LNCAP (cell line): ENCODE measurements around the gene TMEM170B.

Source experiments
- TF ChIP-seq, protein P1 (sequence below): fragments of 450-650 bp; IDR thresholded peaks from 2 replicates; pipeline ENCODE4 v1.5.1; 2017; ENCODE audit warnings: mild to moderate bottlenecking

Gene TMEM170B

GRCh38 chr6:11625302-11625701 lies 87.8 kb downstream of the TMEM170B start:
- TF ChIP-seq, protein P1, sequence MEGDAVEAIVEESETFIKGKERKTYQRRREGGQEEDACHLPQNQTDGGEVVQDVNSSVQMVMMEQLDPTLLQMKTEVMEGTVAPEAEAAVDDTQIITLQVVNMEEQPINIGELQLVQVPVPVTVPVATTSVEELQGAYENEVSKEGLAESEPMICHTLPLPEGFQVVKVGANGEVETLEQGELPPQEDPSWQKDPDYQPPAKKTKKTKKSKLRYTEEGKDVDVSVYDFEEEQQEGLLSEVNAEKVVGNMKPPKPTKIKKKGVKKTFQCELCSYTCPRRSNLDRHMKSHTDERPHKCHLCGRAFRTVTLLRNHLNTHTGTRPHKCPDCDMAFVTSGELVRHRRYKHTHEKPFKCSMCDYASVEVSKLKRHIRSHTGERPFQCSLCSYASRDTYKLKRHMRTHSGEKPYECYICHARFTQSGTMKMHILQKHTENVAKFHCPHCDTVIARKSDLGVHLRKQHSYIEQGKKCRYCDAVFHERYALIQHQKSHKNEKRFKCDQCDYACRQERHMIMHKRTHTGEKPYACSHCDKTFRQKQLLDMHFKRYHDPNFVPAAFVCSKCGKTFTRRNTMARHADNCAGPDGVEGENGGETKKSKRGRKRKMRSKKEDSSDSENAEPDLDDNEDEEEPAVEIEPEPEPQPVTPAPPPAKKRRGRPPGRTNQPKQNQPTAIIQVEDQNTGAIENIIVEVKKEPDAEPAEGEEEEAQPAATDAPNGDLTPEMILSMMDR: no peak

DNA sequence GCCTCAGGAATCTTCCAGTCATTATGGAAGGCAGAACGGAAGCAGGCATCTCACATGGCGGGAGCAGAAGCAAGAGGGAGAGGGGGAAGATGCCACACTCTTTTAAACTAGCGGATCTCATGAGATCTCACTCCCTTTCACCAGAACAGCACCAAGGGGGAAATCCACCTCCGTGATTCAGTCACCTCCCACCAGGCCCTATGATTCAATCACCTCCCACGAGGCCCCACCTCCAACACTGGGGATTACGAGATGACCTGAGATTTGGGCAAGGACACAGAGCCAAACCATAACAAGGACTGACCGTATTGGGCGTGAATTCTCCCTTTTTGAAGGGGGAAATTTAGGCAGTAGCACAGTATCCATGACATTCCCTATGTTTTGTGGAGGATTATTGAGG lies 88.8 kb downstream of the TMEM170B start:
- TF ChIP-seq, protein P1: no peak

DNA sequence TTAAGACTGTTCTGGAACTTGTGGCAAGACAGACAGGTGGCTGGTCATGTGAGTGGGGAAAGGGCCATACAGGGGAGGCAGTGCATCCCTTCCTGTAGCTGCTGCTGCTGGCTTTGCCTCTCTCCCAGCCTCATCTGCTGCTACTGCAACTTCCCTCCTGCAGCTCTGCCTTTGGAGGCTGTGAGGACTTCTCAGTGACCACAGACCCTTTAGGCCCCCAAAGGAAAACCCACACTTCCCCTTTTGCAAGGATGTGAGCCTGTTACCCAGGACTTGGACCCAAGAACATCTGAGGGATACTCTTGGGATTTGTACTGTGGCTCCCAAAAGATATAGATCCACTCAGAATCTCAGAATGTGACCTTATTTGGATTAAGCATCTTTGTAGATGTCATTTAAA lies 91.0 kb downstream of the TMEM170B start:
- TF ChIP-seq, protein P1: no peak

DNA sequence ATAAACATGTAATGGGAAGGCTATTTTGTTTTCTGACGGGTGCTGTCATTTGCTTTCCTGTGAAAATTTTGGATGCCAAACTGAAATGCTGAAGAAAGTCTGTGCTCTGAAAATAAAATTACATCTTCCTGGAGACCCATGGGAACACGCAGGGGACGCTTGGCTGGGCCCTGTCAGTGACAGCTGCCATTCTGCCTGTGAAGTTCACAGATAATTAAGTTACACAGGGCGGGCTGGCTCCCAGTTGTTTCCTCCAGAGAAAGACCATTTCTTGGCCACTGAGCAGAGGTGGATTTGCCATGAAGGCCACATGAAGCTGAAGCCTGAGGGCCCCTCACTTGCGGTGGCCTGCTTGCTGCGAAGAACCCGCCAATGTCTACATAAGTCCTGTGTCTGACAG lies 93.5 kb downstream of the TMEM170B start:
- TF ChIP-seq, protein P1: no peak

DNA sequence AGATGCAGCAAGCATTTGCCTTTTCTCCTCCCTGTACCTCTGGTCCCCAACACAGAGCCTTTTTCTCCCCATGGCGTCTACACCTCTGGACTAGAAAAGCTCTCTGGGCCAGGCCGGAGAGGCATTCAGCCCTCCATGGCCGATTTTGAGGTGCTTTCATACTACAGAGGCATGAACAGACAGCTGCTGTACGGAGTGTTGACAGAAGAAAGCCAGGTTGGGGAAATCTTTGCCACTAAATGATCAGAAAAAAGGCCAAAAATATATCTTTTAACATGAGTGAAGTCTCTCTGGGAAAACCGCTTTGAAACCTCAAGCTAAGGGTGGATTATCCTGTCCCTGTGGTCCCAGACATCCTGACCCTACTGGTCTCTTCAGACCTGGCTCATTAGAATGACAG lies 94.0 kb downstream of the TMEM170B start:
- TF ChIP-seq, protein P1: no peak

- TF ChIP-seq, protein P1: no peak
These were observed 94.7 kb downstream of the TMEM170B start for GRCh38 chr6:11632231-11632630.

DNA sequence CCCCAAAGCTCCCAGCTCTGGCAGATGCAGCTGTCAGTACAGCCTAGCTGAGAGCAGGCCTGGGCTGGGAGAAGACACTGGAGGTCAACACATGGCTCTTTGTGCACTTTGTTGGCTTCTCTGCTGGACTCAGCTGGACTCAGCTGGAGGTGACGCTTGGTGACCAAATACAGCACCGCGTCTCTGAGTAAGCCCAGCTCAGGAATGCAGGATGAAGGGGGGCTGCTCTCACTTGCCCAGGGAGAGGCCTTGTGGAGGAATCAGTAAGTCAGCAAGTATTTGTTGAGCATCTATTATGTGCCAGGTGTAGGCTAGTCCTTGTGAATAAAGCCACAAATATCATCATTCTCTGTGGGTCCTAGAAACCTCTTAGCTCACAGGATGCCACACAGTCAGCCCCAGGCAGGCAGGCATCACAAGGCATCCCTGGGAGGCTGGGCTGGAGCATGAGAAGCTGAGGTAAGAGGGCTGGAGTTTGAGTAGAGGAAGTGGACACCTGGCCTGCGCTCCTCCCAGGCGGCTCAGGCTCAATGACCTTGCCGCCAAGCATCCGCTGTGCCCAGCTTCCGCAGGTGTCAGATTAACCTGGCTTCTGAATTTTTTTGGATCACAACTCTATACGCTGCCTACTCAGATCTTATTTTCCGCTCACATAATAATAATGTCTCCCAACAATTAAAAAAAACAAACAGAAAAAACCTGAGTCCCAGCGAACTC lies 95.4 kb downstream of the TMEM170B start:
- TF ChIP-seq, protein P1: no peak
